Nephron progenitor cell (in vitro differentiated cells): Measurements from ENCODE around the gene FAM184B.

Source experiments
- DNase-seq: peaks from one replicate; pipeline ENCODE4 v3.0.0; 2021
- H3K27ac Mint-ChIP-seq: 2 replicates; pipeline ENCODE4 v1.8.0; 2021; ENCODE audit warnings: mild to moderate bottlenecking, moderate library complexity, mixed read lengths
- H3K27me3 Mint-ChIP-seq: 2 replicates; pipeline ENCODE4 v1.8.0; 2021; ENCODE audit warnings: mild to moderate bottlenecking, low read depth, mixed read lengths; ENCODE audit not compliant: poor library complexity
- H3K36me3 Mint-ChIP-seq: 2 replicates; pipeline ENCODE4 v1.8.0; 2021; ENCODE audit warnings: low read depth, mixed read lengths
- H3K4me1 Mint-ChIP-seq: 2 replicates; pipeline ENCODE4 v1.8.0; 2021; ENCODE audit warnings: mixed read lengths
- H3K4me3 Mint-ChIP-seq: 2 replicates; pipeline ENCODE4 v1.8.0; 2021; ENCODE audit warnings: mild to moderate bottlenecking, moderate library complexity, mixed read lengths
- H3K9me3 Mint-ChIP-seq: 2 replicates; pipeline ENCODE4 v1.8.0; 2021; ENCODE audit warnings: mild to moderate bottlenecking, moderate library complexity, mixed read lengths
- TF ChIP-seq, protein P1 (sequence below): fragments of 200-600 bp; sonication (generic); IDR thresholded peaks from 2 replicates; pipeline ENCODE4 v1.5.0; 2021; ENCODE audit warnings: antibody characterized with exemption

Gene FAM184B

DNA sequence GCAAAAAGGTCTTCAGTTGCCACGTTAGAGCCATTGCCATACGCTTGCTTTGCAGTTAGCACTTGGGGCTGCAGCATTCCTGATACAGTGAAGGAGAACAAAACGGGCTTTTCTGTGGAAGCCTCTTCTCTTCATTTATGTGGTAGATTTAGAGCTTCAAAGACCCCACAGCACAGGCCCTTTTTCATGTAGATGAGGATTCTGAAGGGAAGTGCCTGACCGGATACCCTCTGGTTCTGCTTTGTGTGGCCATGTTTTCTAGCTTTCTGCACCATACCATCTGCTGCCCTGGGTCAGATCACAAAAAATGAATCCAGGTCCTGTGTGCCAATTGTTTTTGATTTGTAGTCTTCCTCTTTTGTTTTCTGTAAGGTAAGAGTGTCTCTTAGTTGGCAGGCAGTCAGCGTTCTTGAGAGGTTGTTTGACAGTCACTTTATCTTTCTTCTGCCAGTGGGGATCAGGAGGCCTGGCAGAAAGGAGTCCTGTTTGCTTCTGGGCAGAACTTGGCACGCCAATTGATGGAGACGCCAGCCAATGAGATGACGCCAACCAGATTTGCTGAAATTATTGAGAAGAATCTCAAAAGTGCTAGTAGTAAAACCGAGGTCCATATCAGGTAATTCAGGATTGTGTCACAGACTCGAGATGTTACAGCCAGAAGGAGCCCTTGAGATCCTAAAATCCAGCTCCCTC, 196.8 kb downstream of the FAM184B start:
- Mint-ChIP-seq H3K4me1 (no peaks in the 10 kb centered on the region), H3K9me3 (no peaks in the 10 kb centered on the region), H3K27me3 (no peaks in the 10 kb centered on the region), H3K27ac (no peak overlapping the region), H3K36me3 (peaks cover 44% of the 10 kb centered on the region), H3K4me3 (no peak overlapping the region)
- TF ChIP-seq, protein P1, sequence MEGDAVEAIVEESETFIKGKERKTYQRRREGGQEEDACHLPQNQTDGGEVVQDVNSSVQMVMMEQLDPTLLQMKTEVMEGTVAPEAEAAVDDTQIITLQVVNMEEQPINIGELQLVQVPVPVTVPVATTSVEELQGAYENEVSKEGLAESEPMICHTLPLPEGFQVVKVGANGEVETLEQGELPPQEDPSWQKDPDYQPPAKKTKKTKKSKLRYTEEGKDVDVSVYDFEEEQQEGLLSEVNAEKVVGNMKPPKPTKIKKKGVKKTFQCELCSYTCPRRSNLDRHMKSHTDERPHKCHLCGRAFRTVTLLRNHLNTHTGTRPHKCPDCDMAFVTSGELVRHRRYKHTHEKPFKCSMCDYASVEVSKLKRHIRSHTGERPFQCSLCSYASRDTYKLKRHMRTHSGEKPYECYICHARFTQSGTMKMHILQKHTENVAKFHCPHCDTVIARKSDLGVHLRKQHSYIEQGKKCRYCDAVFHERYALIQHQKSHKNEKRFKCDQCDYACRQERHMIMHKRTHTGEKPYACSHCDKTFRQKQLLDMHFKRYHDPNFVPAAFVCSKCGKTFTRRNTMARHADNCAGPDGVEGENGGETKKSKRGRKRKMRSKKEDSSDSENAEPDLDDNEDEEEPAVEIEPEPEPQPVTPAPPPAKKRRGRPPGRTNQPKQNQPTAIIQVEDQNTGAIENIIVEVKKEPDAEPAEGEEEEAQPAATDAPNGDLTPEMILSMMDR: no peak
- no peak for DNase-seq

DNA sequence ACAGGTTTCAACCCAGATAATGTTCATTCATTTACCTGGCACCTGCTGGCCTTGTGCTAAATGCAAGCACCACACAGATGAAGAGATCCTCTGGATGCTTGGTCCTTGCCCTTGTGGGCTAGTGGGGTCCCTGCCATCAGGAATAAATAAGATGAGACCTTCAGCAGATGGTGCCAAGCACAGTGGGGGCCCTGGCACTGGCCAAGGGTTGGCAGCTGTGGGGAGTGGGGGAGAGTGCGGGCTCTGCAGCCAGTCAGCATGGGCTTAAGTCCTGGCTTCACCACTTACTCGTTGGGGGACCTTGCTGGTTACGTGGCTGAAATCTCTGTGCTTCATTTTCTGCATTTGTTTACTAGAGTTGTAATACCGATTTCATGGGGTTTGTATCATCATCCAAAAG, 197.5 kb downstream of the FAM184B start:
- TF ChIP-seq, protein P1: no peak
- no peak overlapping the region for H3K27ac Mint-ChIP-seq
- H3K36me3 Mint-ChIP-seq: peaks cover 38% of the 10 kb centered on the region
- H3K9me3 Mint-ChIP-seq: no peaks in the 10 kb centered on the region
- H3K4me1 Mint-ChIP-seq: peaks cover 2% of the 10 kb centered on the region
- DNase-seq: no peak
- no peak overlapping the region for H3K4me3 Mint-ChIP-seq
- H3K27me3 Mint-ChIP-seq: no peaks in the 10 kb centered on the region

DNA sequence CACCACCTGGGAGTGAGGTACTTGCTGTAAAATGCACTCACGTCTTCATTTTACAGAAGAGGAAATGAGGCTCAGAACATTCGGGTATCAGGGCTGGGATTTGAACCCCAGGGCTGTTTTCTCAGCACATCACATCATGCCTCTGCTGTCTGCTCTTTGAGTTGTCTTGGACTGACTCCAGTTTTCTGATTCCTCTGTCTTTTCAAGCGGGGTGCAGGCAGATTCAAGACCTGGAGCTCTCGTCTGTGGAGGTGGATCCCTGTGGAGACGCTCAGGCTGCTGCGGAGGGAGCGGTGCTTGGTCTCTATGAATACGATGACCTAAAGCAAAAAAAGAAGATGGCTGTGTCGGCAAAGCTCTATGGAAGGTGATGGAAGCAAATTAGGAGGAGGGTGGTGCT, 198.1 kb downstream of the FAM184B start:
- no peaks in the 10 kb centered on the region for H3K27me3 Mint-ChIP-seq
- no peak overlapping the region for H3K27ac Mint-ChIP-seq
- peaks cover 32% of the 10 kb centered on the region for H3K36me3 Mint-ChIP-seq
- TF ChIP-seq, protein P1: no peak
- DNase-seq: no peak
- no peaks in the 10 kb centered on the region for H3K9me3 Mint-ChIP-seq
- H3K4me3 Mint-ChIP-seq: no peak overlapping the region
- peaks cover 9% of the 10 kb centered on the region for H3K4me1 Mint-ChIP-seq

DNA sequence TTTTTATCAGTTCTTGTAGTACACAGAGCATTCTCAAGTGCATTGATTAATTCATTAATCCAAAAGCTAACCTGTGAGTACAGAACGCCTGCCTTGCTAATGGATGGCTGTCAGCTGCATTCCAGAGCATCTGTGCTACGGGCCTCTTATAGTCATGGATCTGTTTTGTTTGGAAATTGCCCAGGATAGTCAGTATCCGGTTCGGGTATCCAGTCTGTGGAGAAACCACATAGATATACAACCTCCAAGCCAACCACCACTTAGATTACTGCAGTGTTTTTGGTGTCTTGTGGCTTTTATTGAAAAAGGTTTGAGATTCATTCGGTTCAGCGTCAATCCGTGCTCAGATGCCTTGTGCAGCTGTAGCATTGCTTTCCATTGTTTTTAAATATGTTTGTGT, 200.5 kb downstream of the FAM184B start:
- Mint-ChIP-seq H3K27me3 (peaks cover under 1% of the 10 kb centered on the region), H3K9me3 (no peaks in the 10 kb centered on the region), H3K4me1 (peaks cover 15% of the 10 kb centered on the region), H3K27ac (no peak overlapping the region), H3K36me3 (peaks cover 14% of the 10 kb centered on the region), H3K4me3 (no peak overlapping the region)
- TF ChIP-seq, protein P1: no peak
- no peak for DNase-seq
